MG63 (cell line): ENCODE measurements around the gene IER5L. TPM values are rescaled to one million over a fixed set of nuclear protein-coding genes. Genes with fewer than 3 reads are reported as not detected.

ENCODE experiments used
- DNase-seq: peaks from one replicate; pipeline ENCODE4 v3.0.0-alpha.2; 2020
- H3K27me3 ChIP-seq: fragments of 250-450 bp; sonication (Bioruptor Pico); 2 replicates; pipeline ENCODE4 v1.5.1; 2020; ENCODE audit warnings: mild to moderate bottlenecking, moderate library complexity
- H3K36me3 ChIP-seq: fragments of 250-450 bp; sonication (Bioruptor Pico); 2 replicates; pipeline ENCODE4 v1.5.1; 2020; ENCODE audit warnings: mild to moderate bottlenecking, moderate library complexity
- H3K4me3 ChIP-seq: fragments of 250-450 bp; sonication (Bioruptor Pico); 2 replicates; pipeline ENCODE4 v1.5.1; 2020; ENCODE audit warnings: mild to moderate bottlenecking, moderate library complexity
- H3K9me3 ChIP-seq: fragments of 250-450 bp; sonication (Bioruptor Pico); 2 replicates; pipeline ENCODE4 v1.5.1; 2020; ENCODE audit warnings: mild to moderate bottlenecking, moderate library complexity
- total RNA-seq: library from RNA; depleted of rRNA; stranded (reverse); fragments of >200 nt; shearing (Covaris generic); gene quantifications from 2 replicates; pipeline ENCODE4 v1.2.3, GENCODE V29; 2014; ENCODE audit warnings: low replicate concordance; rRNA removed

Gene IER5L
- total RNA-seq = 15.7 and 21.7 TPM in 2 replicates

DNA sequence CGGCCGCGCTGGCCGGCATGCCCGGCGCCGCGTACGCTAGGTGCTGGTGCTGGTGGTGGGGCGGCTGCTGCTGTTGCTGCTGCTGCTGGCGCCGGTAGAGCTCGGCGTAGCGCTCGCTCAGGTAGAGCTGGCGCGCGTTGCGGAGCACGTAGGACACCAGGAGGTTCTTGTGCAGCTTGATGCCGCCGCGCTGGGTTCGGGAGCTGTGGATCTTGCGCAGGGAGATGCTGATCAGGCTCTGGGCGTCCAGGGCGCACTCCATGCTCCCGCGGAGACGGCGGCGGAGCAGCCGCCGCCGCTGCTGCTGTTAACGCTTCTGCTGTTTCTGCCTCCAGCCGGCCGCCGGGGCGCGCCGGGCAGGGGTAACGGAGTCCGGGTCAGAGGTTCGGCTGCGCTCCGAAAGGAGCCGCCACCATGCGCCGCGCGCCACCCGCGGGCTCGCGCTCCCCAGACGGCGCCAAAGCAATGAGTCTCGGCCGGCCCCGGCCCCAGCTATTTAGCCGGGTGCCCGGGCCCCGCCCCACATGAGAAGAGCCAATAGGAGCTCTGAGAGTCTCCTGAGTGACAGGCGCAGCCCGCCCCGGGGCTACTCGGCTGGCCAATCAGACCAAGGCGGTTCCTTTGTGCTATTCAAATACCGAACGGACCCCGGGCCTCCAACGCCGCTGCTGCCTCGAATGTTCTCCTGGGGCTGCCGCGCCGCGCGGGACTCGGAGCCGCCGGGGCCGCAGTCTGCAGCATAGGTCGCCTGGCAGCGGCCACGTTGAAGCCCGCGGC is at the start of gene IER5L:
Gene IER5L (minus strand): TSS at position 471 of the 777 bp plus-strand sequence. CDS start 209 bp downstream, at position 262.
- Histone ChIP-seq H3K4me3 (peak within 1 kb of the TSS; percentile 79), H3K36me3 (no peaks in the 10 kb centered on the region), H3K27me3 (no peaks in the 10 kb centered on the region), H3K9me3 (no peaks in the 10 kb centered on the region)
- DNase-seq = peak; percentile 92

DNA sequence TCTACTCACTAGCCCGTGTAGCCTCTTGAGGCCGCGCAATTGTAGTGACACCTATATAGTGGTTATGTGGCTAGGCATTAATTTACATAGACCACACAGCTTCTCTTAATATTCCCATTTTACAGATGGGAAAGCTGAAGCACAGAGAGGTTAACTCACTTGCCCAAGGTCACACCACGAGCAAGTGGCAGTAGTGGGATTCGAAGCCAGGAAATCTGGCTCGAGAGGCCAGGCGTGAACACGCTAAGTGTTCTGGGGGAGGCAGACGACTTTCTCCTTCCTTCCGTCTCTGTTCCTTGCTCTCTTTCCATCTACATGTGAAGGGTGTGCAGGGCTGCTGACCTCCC is 49.8 kb upstream of the IER5L start:
- H3K27me3 ChIP-seq = no peaks in the 10 kb centered on the region
- H3K36me3 ChIP-seq = no peaks in the 10 kb centered on the region
- H3K9me3 ChIP-seq = no peaks in the 10 kb centered on the region
- DNase-seq = no peak
- H3K4me3 ChIP-seq = no peak overlapping the region

DNA sequence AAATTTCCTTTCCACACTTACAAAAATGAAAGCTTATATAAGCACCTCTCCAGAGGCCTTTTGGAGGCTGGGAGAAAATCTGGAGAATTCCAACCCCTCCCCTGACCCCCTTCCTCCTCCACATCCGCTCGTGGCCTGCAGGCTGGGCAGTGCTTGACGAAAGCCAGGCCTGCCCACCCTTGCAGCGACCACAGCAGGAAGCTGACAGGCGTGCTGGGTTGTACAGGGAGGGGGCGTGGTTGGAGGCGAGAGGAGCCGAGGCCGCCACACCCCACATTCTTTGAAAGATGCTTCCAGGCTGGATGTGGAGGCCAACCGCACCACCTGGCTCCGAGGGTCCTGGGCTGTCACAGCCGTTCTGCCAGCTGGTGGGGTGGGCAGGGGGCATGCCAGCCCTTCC is 47.8 kb upstream of the IER5L start:
- no peak overlapping the region for H3K4me3 ChIP-seq
- no peaks in the 10 kb centered on the region for H3K9me3 ChIP-seq
- DNase-seq = peak; percentile 46
- no peaks in the 10 kb centered on the region for H3K27me3 ChIP-seq
- no peaks in the 10 kb centered on the region for H3K36me3 ChIP-seq

- no peak for DNase-seq
- no peak overlapping the region for H3K4me3 ChIP-seq
- no peaks in the 10 kb centered on the region for H3K9me3 ChIP-seq
- no peaks in the 10 kb centered on the region for H3K27me3 ChIP-seq
- no peaks in the 10 kb centered on the region for H3K36me3 ChIP-seq
Measured at GRCh38 chr9:129225490-129225778, 47.4 kb upstream of the IER5L start.

DNA sequence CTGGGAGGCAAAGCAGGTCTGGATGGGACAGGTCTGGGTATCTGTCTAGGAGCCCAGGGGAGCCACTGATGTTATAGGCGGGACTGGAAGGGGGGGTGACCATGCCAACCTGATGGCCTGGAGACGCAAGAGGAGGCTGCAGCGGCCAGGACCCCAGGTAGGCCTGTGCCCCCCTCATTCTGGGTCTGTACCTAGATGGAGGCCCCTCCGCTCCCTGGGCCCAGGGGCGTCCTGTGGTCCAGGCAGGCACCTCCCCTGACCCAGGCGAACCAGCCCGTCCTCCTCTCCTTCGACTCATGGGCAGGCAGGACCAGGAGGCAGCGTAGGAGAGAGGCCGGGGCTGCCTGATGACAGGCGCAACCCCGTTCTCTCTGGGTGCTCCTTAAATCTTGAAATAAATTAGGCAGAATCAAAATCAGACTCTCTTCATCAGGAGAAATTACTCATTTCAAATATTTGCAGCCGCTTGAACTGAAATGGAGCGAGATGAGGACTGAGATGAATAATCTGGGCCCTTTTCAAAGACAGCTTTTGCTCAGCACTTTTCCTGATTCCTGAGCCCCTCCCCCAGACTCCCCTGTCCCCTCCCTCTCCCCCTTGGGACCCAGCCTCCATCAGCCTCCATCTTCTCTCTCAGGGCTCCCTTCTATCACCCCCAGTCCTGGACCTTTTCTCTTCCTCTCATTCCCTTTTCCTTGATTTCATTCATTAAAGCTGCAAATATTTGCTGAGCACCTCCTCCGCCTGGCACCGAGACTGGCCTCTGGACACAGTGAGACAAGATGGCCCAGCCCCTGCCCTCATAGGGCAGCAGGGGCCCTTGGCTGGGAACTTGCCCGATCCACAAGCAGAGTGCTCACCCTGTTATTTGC is 46.8 kb upstream of the IER5L start:
- Histone ChIP-seq H3K27me3 (no peaks in the 10 kb centered on the region), H3K9me3 (no peaks in the 10 kb centered on the region), H3K4me3 (no peak overlapping the region), H3K36me3 (no peaks in the 10 kb centered on the region)
- DNase-seq = no peak

DNA sequence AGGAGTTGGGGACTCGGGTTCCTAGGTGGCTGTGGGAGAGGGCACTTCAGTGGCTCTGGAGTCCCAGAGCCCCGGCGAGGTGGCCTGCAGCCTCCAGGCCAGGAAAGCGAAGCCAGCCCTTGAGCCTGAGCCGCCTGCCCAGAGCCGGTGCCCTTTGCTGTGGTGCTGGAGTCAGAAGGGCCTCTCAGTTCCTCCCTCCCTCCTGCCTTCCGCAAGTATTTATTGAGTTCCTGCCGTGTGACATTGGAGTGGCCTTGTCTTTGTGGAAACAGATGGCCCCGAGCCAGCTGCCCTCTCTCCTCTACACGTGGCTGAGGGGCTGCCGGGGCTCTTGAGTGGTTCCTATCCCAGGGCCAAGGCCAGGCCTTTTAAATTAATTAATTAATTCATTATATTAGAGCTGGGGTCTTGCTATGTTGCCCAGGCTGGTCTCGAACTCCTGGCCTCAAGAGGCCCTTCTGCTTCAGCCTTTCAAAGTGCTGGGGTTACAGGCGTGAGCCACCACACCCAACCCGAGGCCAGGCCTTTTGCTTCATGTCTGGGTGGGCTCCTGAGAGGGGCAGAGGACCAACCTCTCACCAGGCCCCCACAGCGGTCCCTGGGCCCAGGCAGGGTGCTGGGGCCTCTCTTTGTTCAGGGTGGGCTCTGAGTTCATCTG is 45.6 kb upstream of the IER5L start:
- Histone ChIP-seq H3K36me3 (no peaks in the 10 kb centered on the region), H3K4me3 (no peak overlapping the region), H3K27me3 (no peaks in the 10 kb centered on the region), H3K9me3 (no peaks in the 10 kb centered on the region)
- DNase-seq = no peak

DNA sequence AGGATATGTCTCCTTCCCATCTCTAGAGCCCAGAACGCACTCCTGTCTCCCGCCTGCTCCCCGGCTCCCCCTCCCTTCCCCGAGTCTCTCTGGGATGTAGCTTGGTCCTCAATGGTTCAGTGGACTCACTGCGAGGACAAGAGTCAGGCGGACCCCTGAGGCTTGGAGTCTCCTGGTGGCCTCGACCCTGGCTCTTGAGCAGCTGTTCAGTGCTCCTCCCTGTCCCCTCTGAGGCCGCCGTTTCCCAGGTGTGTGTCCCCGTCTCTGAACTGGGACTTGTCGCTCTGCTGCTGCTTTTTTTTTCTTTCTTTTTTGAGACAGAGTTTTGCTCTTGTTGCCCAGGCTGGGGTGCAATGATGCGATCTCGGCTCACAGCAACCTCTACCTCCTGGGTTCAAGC is 44.8 kb upstream of the IER5L start:
- DNase-seq = no peak
- Histone ChIP-seq H3K27me3 (no peaks in the 10 kb centered on the region), H3K9me3 (no peaks in the 10 kb centered on the region), H3K36me3 (no peaks in the 10 kb centered on the region), H3K4me3 (no peak overlapping the region)

DNA sequence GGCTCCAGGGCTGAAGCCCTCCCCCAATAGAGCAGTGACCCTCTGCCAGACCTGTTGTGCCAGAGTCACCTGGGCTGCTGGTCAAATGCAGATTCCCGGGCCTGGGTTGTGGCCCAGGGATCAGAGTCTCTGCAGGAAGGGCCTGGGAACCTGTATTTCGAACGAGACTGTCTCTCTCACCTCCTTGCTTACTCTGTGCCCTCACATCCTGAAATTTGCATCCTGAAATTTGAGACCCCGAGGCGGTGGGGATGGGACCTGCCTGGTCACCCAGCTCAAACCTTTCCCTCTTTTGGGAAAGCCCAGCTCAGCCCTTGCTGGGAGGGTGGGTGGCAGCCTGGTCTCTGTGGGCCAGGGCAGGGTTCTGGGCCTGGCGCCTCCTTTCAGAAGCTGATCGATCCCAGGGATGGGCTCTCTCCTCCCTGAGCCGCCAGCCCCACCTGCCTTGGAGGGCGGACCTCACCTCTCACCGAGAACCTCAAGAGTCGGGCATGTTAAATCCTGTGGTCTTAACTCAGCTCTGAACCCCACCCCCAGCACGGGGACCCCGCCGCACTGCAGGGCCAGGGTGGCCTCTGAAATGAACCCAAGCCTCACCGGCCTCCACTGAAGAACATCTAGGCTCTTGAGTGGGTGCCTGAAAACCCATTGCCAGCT is 44.0 kb upstream of the IER5L start:
- Histone ChIP-seq H3K4me3 (no peak overlapping the region), H3K9me3 (no peaks in the 10 kb centered on the region), H3K36me3 (no peaks in the 10 kb centered on the region), H3K27me3 (no peaks in the 10 kb centered on the region)
- no peak for DNase-seq

DNA sequence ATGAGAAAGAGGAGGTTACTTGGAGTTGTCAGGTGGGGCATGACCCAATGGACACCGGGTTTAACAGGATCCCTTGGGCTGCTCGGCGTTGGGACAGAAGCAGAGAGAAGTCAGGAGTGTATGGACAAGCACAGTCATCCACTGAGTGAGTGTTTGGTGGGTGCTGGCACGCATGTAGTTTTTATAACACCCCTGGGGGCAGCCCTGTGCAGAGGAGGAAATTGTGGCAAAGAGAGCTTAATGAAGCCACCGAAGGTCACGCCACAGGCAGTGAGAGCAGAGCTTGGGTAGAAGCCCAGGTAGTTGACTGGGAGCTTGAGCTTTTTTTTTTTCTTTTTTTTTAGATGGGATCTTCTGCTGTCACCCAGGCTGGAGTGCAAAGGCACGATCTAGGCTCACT is 43.2 kb upstream of the IER5L start:
- no peaks in the 10 kb centered on the region for H3K36me3 ChIP-seq
- no peak for DNase-seq

DNA sequence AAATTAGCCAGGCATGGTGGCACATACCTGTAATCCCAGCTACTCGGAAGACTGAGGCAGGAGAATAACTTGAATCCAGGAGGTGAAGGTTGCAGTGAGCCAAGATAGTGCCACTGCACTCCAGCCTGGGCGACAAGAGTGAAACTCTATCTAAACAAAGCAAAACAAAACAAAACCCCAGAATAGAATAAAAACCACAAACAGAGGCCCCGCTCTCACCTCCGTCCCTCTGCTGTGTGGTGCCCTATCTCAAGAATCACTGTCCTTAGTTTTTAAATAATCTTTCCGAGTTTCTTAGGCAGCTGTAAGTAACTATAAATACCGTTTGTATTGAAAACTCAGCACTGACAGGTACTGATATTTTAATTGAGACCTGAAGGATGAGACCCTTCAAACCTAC is 42.7 kb upstream of the IER5L start:
- Histone ChIP-seq H3K9me3 (no peaks in the 10 kb centered on the region), H3K27me3 (no peaks in the 10 kb centered on the region), H3K36me3 (no peaks in the 10 kb centered on the region), H3K4me3 (no peak overlapping the region)
- no peak for DNase-seq

More for the DNA sequence above, 43.2 kb upstream of the IER5L start:
- Histone ChIP-seq H3K4me3 (no peak overlapping the region), H3K9me3 (no peaks in the 10 kb centered on the region), H3K27me3 (no peaks in the 10 kb centered on the region)

DNA sequence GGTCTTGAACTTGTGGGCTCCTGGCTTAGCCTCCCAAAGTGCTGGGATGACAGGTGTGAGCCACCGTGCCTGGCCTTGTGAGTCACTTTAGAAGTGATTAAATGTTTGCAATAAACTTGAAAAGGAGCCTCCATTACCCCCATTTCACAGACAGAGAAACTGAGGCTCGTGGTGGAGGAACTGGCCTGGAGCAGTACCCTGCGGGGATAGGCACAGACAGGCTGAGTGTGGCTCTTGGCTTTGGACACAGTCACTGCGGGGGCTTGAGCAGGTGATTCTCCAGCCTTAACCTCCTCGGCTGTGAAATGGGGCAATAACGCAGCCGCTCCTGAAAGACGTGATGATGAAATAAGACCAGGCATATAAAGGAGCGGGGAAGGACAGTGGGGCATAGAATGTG is 40.9 kb upstream of the IER5L start:
- no peak for DNase-seq
- Histone ChIP-seq H3K36me3 (no peaks in the 10 kb centered on the region), H3K4me3 (no peak overlapping the region), H3K27me3 (no peaks in the 10 kb centered on the region), H3K9me3 (no peaks in the 10 kb centered on the region)

- Histone ChIP-seq H3K4me3 (no peak overlapping the region), H3K9me3 (no peaks in the 10 kb centered on the region), H3K27me3 (no peaks in the 10 kb centered on the region), H3K36me3 (no peaks in the 10 kb centered on the region)
- DNase-seq = no peak
Measured at GRCh38 chr9:129218272-129218625, 40.2 kb upstream of the IER5L start.

- H3K27me3 ChIP-seq = no peaks in the 10 kb centered on the region
- no peak for DNase-seq
- no peaks in the 10 kb centered on the region for H3K9me3 ChIP-seq
- H3K36me3 ChIP-seq = no peaks in the 10 kb centered on the region
- H3K4me3 ChIP-seq = no peak overlapping the region
Measured at GRCh38 chr9:129213551-129213950, 35.5 kb upstream of the IER5L start.

GRCh38 chr9:129211686-129212085 is 33.6 kb upstream of the IER5L start:
- H3K36me3 ChIP-seq = no peaks in the 10 kb centered on the region
- H3K9me3 ChIP-seq = no peaks in the 10 kb centered on the region
- no peaks in the 10 kb centered on the region for H3K27me3 ChIP-seq
- H3K4me3 ChIP-seq = no peak overlapping the region
- DNase-seq = no peak

- H3K36me3 ChIP-seq = no peaks in the 10 kb centered on the region
Measured at GRCh38 chr9:129210125-129210524, 32.1 kb upstream of the IER5L start.

DNA sequence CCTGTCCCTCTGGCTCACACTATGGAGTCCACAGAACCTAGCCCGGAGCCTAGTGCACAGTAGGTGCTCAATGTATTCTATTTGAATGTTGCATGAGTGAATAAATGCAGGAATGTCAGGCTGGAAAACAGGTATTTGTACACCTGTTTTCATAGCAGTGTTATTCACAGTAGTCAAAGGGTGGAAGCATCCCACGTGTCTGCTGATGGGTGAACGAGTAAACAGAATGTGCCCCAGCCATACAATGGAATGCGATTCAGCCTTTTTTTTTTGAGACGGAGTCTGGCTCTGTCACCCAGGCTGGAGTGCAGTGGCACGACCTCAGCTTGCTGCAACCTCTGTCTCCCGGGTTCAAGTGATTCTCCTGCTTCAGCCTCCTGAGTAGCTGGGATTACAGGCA is 31.5 kb upstream of the IER5L start:
- H3K9me3 ChIP-seq = no peaks in the 10 kb centered on the region
- no peak for DNase-seq
- no peaks in the 10 kb centered on the region for H3K36me3 ChIP-seq
- H3K27me3 ChIP-seq = no peaks in the 10 kb centered on the region
- H3K4me3 ChIP-seq = no peak overlapping the region

More at GRCh38 chr9:129210125-129210524, 32.1 kb upstream of the IER5L start:
- no peaks in the 10 kb centered on the region for H3K9me3 ChIP-seq
- H3K27me3 ChIP-seq = no peaks in the 10 kb centered on the region
- DNase-seq = no peak
- H3K4me3 ChIP-seq = no peak overlapping the region

- Histone ChIP-seq H3K36me3 (no peaks in the 10 kb centered on the region), H3K9me3 (no peaks in the 10 kb centered on the region), H3K27me3 (no peaks in the 10 kb centered on the region), H3K4me3 (no peak overlapping the region)
- DNase-seq = no peak
Measured at GRCh38 chr9:129209109-129209508, 31.0 kb upstream of the IER5L start.
